GM19397 (cell line): ENCODE data around the gene AGPS.
"Not testable (repeated sequence)": the region's sequence is repeated elsewhere in the genome, so short reads cannot be mapped to it uniquely, and the experiment has no call there.

Experiments used
- ATAC-seq: cut with Tn5 transposase; IDR thresholded peaks from one replicate; pipeline ENCODE4 v1.9.1; 2021; ENCODE audit warnings: mild to moderate bottlenecking, moderate library complexity; ENCODE audit not compliant: unreplicated experiment

Gene AGPS

GRCh38 chr2:177392373-177393202, at the start of gene AGPS:
AGPS (plus strand) TSS chr2:177392773; CDS start chr2:177392790, 17 bp downstream.
- peak; percentile 95 for ATAC-seq

DNA sequence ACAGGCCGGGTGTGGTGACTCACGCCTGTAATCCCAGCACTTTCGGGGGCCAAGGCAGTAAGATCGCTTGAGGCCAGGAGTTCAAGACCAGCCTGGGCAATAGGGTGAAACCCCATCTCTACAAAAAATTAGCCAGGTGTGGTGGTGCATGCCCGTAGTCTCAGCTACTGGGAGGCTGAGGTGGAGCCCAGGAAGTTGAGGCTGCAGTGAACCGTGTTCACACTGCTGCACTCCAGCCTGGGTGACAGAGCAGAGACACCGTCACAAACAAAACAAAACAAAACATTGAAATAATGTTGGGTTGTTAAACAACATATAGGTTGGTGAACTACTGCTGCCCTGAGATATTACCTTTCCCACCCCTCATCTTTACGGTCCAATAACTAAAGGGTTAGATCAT, 48.8 kb upstream of the AGPS start:
- ATAC-seq = no peak

DNA sequence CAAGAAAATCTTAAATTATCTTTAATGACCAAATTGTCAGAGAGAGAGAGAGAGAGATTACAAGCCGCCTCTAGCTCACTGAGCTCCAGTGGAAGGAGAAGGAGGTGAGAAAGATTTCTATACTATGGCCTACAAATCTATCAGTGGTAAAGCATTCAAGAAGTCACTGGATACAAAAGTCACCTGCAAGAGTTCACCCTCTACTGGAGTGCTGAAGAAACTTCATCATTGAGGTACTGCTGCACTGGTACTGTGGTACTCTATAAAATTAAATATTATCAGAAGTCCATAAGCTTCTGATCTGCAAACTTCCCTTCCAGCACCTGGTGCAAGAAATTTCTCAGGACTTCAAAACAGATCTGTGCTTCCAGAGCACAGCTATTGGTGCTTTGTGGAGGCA, 48.3 kb upstream of the AGPS start:
- no peak for ATAC-seq

- no peak for ATAC-seq
Observed at GRCh38 chr2:177346192-177346591, 46.4 kb upstream of the AGPS start.

GRCh38 chr2:177347570-177347969, 45.0 kb upstream of the AGPS start:
- ATAC-seq = no peak

- ATAC-seq = no peak
Observed at GRCh38 chr2:177348118-177348654, 44.4 kb upstream of the AGPS start.

- ATAC-seq = peak; percentile 48
Observed at GRCh38 chr2:177348733-177349693, 43.6 kb upstream of the AGPS start.

- not testable (repeated sequence) for ATAC-seq
Observed at GRCh38 chr2:177350624-177351023, 41.9 kb upstream of the AGPS start.

DNA sequence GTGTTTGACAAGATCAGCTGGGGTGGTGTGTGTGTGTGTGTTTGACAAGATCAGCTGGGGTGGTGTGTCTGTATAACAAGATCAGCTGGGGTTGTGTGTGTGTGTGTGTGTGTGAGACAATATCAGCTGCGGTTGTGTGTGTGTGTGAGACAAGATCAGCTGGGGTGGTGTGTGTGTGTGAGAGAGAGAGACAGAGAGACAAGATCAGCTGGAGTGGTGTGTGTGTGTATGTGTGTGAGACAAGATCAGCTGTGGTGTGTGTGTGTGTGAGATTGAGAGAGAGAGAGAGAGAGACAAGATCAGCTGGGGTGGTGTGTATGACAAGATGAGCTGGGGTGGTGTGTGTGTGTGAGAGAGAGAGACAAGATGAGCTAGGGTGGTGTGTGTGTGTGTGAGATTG, 41.5 kb upstream of the AGPS start:
- not testable (repeated sequence) for ATAC-seq

DNA sequence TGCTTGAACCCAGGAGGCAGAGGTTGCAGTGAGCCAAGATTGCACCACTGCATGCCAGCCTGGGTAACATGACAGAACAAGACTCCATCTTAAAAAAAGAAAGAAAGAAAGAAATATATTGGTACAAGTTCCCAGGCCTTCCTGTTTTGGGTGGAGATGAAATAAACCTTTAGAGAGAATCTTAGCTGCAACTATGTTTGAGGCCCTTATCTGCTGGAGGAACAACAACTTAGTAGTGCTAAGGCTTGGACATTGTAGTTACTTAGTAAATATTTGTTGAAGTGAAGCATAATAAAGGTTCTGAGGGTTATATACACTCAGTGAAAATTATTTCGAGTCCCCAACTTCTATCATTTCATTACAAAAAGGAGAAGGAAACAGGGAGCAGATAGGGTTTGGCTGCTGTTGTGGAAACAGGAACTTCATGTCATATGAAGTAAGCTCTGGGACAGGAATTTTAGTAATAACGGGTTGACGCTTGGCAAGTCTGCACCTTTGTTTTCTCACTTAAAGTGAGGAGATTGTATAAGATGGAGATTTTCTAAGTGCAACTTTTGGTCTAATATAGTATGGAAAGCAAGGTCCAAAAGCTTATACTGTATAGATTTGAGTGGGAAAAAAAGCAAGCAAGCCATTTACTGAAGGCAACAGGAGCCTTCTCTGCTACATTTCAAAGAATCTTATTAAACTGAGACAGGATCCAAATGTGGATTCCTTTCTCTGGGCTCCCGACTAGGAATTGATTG, 40.0 kb upstream of the AGPS start:
- ATAC-seq = no peak

- ATAC-seq = no peak
Observed at GRCh38 chr2:177353187-177353478, 39.4 kb upstream of the AGPS start.

DNA sequence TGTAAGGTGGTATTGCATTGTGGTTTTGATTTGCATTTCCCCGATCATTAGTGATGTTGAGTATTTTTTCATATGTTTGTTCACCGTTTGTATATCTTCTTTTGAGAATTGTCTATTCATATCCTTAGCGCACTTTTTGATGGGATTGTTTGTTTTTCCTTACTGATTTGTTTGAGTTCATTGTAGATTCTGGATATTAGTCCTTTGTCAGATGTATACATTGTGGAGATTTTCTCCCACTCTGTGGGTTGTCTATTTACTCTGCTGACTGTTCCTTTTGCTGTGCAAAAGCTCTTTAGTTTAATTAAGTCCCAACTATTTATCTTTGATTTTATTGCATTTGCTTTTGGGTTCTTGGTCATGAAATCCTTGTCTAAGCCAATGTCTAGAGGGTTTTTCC, 38.0 kb upstream of the AGPS start:
- not testable (repeated sequence) for ATAC-seq

DNA sequence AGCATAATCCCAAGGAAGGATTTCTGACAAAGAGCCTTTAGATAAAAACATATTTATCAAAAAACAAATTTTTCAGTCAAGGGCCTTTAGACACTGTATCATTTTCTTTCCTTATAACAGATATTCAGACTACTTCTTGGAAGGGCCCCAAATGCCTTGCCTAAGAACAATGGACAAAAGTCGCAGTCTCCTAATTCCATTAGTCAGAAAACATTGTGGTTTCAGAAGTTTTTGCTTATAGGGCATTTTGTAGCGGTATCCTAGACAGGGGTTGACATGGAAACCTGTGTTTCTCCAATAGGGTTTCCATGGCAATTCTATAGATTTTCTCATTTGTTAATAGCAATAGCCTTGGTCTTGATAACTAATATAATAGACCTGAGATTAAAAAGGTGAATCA, 36.7 kb upstream of the AGPS start:
- no peak for ATAC-seq

GRCh38 chr2:177359836-177360595, 32.6 kb upstream of the AGPS start:
- no peak for ATAC-seq

DNA sequence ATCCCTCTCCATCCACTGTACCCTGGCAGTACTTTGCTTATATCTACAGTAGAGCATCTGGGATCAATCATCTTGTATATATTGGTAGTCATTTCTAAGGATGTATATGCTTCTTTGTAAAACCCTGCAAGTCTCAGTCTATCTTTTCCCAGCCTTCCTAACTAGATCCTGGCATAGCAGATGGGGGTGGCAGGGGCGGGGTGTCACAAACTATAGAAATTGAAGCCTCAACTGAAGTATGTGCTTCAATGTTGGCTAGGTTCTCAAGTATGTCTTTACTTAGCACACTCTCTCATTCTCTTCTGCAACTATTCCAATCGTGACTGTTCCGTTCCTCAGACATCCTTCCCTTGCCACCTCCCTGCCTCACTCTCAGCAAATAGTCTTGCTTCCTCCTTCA, 30.1 kb upstream of the AGPS start:
- no peak for ATAC-seq

DNA sequence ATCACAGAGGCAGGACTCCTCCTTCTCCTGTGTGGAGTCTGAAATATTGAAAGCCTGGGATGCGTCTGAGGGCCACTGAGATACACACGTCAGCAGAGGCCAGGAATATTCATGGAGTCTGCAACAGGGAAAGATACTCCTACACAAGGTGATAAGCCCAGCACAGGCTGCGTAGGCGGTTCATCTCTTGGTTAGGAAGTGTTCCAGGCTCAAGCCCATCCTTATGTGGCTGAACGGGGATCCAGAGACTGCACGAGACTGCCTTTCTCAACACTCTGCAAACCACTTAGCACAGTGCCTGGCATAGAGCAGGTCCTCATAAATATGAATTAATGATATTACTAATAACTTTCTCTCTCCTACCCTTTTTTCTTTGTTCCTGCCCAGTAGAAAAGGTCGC, 29.2 kb upstream of the AGPS start:
- ATAC-seq = no peak

DNA sequence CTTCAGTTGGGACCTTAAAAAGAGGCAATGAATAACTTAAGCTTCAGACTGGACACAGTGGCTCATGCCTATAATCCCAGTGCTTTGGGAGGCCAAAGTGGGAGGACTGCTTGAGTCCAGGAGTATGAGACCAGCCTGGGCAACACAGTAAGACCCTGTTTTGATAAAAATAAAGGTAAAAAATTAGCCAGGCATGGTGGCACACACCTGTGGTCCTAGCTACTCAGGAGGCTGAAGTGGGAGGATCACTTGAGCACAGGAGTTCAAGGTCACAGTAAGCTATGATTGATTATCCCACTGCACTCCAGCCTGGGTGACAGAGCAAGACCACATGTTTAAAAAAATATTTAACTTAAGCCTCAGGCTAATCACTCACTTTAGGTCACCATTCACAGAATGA, 26.8 kb upstream of the AGPS start:
- not testable (repeated sequence) for ATAC-seq

DNA sequence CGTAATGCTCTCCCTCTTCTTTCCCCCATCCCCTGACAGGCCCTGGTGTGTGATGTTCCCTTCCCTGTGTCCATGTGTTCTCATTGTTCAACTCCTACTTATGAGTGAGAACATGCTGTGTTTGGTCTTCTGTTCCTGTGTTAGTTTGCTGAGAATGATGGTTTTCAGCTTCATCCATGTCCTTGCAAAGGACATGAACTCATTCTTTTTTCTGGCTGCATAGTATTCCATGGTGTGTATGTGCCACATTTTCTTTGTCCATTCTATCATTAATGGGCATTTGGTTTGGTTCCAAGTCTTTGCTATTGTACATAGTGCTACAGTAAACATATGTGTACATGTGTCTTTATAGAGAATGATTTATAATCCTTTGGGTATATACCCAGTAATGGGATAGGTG, 24.6 kb upstream of the AGPS start:
- ATAC-seq = not testable (repeated sequence)

GRCh38 chr2:177379354-177379753, 13.2 kb upstream of the AGPS start:
- ATAC-seq = no peak

DNA sequence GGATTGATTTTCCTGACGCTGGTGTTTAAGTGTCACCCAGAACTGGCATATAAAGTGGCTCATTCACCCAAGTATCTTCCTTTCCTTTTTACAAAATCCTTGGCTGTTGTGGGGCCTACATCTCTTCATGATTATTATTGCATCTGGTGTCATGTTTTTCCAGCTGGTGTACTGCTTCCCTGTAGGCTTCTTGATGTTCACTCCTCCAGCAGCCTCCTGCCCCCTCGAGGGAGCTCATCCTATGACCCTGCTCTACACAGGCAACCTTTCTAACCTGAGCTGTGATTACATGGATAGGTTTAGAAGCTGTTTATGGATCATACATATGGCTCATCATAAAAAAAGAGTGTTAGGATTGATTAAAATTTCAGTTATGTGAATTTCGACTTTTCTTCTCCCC, 12.4 kb upstream of the AGPS start:
- no peak for ATAC-seq
